Measurements from ENCODE around the gene ENTR1. TPM values are rescaled to one million over a fixed set of nuclear protein-coding genes. Genes with fewer than 3 reads are reported as not detected.

Gene ENTR1
- total and polyA plus RNA-seq, 2 of the 13 experiments (the other 11 are each of a cell fraction or from before 2014, with no cell fraction given) = 70.1 to 76.4 TPM

GRCh38 chr9:136400038-136400834 is 10.2 kb downstream of the ENTR1 start, which contains the start of gene SNAPC4 (continued):
- peak; percentile 63 for TF ChIP-seq E2F1 (CRISPR knock-in tag; IDR thresholded peaks at IDR 0.05)
- no peak for TF ChIP-seq ZNF569 (CRISPR knock-in tag; IDR thresholded peaks at IDR 0.05; ENCODE audit: borderline replicate concordance)
- TF ChIP-seq EEA1 (CRISPR knock-in tag; IDR thresholded peaks at IDR 0.05; ENCODE audit: borderline replicate concordance) = peak; percentile 18; the same call in 1 of the 2 replicates
- no peak for TF ChIP-seq ZNF33A (CRISPR knock-in tag; IDR thresholded peaks at IDR 0.05; ENCODE audit: borderline replicate concordance)
- no peak for TF ChIP-seq ZNF441 (CRISPR knock-in tag; IDR thresholded peaks at IDR 0.05; ENCODE audit: borderline replicate concordance)
- no peak for TF ChIP-seq CC2D1A (CRISPR knock-in tag; IDR thresholded peaks at IDR 0.05)
- TF ChIP-seq HNRNPH1 (optimal IDR thresholded peaks at IDR 0.05; ENCODE audit: low read depth, low read length) = no peak
- TF ChIP-seq MAFG (CRISPR knock-in tag; IDR thresholded peaks at IDR 0.05) = no peak
- TF ChIP-seq ZNF609 (CRISPR knock-in tag; IDR thresholded peaks at IDR 0.05; ENCODE audit: borderline replicate concordance) = no peak
- TF ChIP-seq TBP (CRISPR knock-in tag; IDR thresholded peaks at IDR 0.05) = peak; percentile 33; the same call in 1 of the 2 replicates
- TF ChIP-seq, protein P1, sequence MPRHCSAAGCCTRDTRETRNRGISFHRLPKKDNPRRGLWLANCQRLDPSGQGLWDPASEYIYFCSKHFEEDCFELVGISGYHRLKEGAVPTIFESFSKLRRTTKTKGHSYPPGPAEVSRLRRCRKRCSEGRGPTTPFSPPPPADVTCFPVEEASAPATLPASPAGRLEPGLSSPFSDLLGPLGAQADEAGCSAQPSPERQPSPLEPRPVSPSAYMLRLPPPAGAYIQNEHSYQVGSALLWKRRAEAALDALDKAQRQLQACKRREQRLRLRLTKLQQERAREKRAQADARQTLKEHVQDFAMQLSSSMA (CRISPR knock-in tag; IDR thresholded peaks at IDR 0.05) = no peak
- TF ChIP-seq ISX (CRISPR knock-in tag; conservative IDR thresholded peaks at IDR 0.05) = no peak
- no peak for TF ChIP-seq ZNF614 (CRISPR knock-in tag; IDR thresholded peaks at IDR 0.05; ENCODE audit: borderline replicate concordance)
- no peak for TF ChIP-seq RXRB (CRISPR knock-in tag; IDR thresholded peaks at IDR 0.05; ENCODE audit: borderline replicate concordance)
- no peak for TF ChIP-seq ZFYVE20 (CRISPR knock-in tag; IDR thresholded peaks at IDR 0.05; ENCODE audit: borderline replicate concordance, low read depth)
- TF ChIP-seq XRCC5 (optimal IDR thresholded peaks at IDR 0.05; ENCODE audit: low read length) = peak; percentile 84
- peak; percentile 51 for TF ChIP-seq ASH2L (IDR thresholded peaks at IDR 0.05; ENCODE audit: insufficient read length, low read depth, low read length)
- TF ChIP-seq, protein P2, sequence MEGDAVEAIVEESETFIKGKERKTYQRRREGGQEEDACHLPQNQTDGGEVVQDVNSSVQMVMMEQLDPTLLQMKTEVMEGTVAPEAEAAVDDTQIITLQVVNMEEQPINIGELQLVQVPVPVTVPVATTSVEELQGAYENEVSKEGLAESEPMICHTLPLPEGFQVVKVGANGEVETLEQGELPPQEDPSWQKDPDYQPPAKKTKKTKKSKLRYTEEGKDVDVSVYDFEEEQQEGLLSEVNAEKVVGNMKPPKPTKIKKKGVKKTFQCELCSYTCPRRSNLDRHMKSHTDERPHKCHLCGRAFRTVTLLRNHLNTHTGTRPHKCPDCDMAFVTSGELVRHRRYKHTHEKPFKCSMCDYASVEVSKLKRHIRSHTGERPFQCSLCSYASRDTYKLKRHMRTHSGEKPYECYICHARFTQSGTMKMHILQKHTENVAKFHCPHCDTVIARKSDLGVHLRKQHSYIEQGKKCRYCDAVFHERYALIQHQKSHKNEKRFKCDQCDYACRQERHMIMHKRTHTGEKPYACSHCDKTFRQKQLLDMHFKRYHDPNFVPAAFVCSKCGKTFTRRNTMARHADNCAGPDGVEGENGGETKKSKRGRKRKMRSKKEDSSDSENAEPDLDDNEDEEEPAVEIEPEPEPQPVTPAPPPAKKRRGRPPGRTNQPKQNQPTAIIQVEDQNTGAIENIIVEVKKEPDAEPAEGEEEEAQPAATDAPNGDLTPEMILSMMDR (CRISPR knock-in tag; IDR thresholded peaks at IDR 0.05) = peak; percentile 89

Data from HepG2 (cell line).